Endothelial cell of umbilical vein (primary cell): ENCODE measurements around the gene GRPR.

Source experiments
- CTCF ChIP-seq, 2 donors: IDR thresholded peaks; 1 replicate in 1 of 2; 2 replicates in 1 of 2; pipeline ENCODE4 v1.5.1; 2011; ENCODE audit warnings: low read length in 2 of 2, mild to moderate bottlenecking in 2 of 2, moderate library complexity in 2 of 2, control low read depth in 1 of 2, inconsistent platforms in 1 of 2, low read depth in 1 of 2; ENCODE audit not compliant: insufficient read depth in 1 of 2; ENCODE audit errors: extremely low read depth in 1 of 2
- EZH2 ChIP-seq: IDR thresholded peaks from 2 replicates; pipeline ENCODE4 v1.6.1; 2012; ENCODE audit warnings: borderline replicate concordance, low read depth, mild to moderate bottlenecking, moderate library complexity, low read length, inconsistent platforms; ENCODE audit not compliant: severe bottlenecking
- JUN ChIP-seq: IDR thresholded peaks from 2 replicates; pipeline ENCODE4 v1.6.1; 2011; ENCODE audit warnings: borderline replicate concordance, low read depth; ENCODE audit not compliant: insufficient read length, insufficient read depth
- MAX ChIP-seq: IDR thresholded peaks from 2 replicates; pipeline ENCODE4 v1.6.1; 2011; ENCODE audit not compliant: insufficient read depth, insufficient read length
- MYC ChIP-seq: IDR thresholded peaks from one replicate; pipeline ENCODE4 v1.6.1; 2011; ENCODE audit warnings: mild to moderate bottlenecking, low read depth, low read length
- POLR2A ChIP-seq: IDR thresholded peaks from 2 replicates; pipeline ENCODE4 v1.6.1; 2012; ENCODE audit warnings: low read depth, mild to moderate bottlenecking, control low read depth, low read length
- POLR2AphosphoS5 ChIP-seq: IDR thresholded peaks from 2 replicates; pipeline ENCODE4 v1.6.1; 2012; ENCODE audit warnings: low read depth, mild to moderate bottlenecking, control low read depth, low read length, moderate library complexity; ENCODE audit not compliant: insufficient read depth

- TF ChIP-seq CTCF (IDR thresholded peaks at IDR 0.05; ENCODE audit: extremely low read depth in 1 of 2, insufficient read depth in 1 of 2, low read depth in 1 of 2, low read length in 2 of 2), result no peak
- no peak for TF ChIP-seq JUN
- TF ChIP-seq POLR2A, result no peak
- no peak for TF ChIP-seq POLR2AphosphoS5
- no peak for TF ChIP-seq EZH2
- TF ChIP-seq MAX, result no peak
- TF ChIP-seq MYC, result no peak
Observed at GRCh38 chrX:16175329-16176061, 52.1 kb downstream of the GRPR start.
